Fibroblast of the aortic adventitia (primary cell): ENCODE measurements around the gene ECHDC3. TPM values are rescaled to one million over a fixed set of nuclear protein-coding genes. Genes with fewer than 3 reads are reported as not detected.

Experiments
- DNase-seq: peaks from one replicate; pipeline ENCODE4 v3.0.0-alpha.2; 2010; ENCODE audit warnings: low read depth
- H3K4me3 ChIP-seq: 2 replicates; pipeline ENCODE4 v1.5.1; 2011; ENCODE audit warnings: low read depth, mild to moderate bottlenecking, control low read depth, low read length, moderate library complexity
- total RNA-seq: library from RNA; depleted of rRNA; stranded (reverse); fragments of >200 nt; gene quantifications from 2 replicates; pipeline ENCODE4 v1.2.3, GENCODE V29; 2012; ENCODE audit warnings: low replicate concordance
- TF ChIP-seq, protein P1 (sequence below): IDR thresholded peaks from 2 replicates; pipeline ENCODE4 v1.5.1; 2011; ENCODE audit warnings: mild to moderate bottlenecking, low read length, control low read depth, inconsistent platforms; ENCODE audit not compliant: insufficient read depth

Gene ECHDC3
- total RNA-seq, 1 donor = 1.2 TPM

DNA sequence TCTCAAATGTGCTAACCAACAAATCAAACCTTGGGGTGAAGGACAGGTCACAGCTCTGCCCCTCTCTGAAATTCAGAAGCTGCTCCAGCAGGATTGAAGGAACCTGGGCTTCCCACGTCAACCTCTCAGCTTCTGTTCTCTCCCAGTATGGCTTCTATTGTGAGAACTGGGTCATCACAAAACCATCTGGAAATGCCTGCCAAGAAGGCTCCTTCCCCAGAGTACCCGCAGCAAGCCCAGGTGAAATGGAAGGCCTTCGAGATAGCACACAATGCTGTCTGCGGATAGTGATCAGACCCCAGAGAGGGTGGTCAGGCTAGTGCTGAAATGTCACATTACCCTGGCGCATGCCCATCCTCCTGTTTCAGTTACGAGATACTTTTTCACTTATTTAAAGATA is 64.5 kb downstream of the ECHDC3 start:
- no peak overlapping the region for H3K4me3 ChIP-seq
- TF ChIP-seq, protein P1, sequence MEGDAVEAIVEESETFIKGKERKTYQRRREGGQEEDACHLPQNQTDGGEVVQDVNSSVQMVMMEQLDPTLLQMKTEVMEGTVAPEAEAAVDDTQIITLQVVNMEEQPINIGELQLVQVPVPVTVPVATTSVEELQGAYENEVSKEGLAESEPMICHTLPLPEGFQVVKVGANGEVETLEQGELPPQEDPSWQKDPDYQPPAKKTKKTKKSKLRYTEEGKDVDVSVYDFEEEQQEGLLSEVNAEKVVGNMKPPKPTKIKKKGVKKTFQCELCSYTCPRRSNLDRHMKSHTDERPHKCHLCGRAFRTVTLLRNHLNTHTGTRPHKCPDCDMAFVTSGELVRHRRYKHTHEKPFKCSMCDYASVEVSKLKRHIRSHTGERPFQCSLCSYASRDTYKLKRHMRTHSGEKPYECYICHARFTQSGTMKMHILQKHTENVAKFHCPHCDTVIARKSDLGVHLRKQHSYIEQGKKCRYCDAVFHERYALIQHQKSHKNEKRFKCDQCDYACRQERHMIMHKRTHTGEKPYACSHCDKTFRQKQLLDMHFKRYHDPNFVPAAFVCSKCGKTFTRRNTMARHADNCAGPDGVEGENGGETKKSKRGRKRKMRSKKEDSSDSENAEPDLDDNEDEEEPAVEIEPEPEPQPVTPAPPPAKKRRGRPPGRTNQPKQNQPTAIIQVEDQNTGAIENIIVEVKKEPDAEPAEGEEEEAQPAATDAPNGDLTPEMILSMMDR = no peak
- DNase-seq = no peak

GRCh38 chr10:11808808-11809207 is 66.6 kb downstream of the ECHDC3 start:
- TF ChIP-seq, protein P1 = no peak
- no peak for DNase-seq
- H3K4me3 ChIP-seq = no peak overlapping the region

DNA sequence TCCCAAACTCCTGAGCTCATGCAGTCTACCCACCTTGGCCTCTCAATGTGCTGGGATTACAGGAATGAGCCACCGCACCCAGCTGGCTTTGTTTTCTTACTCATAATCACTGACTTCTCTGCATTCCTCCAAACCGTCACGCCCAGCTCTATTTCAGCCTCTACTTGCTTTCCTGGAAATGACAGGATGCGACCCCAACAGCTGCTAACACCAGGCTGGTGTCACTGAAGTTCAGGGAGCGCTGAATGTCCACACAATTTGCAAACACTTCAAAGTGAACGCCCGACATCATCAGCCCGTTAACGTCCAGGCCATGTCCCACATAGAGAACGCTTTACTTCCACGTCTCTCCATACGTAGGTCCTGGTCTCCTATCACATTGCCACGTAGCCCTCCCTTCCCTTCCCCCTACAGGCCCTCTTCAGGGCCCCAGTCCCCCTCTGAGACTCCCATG is 68.2 kb downstream of the ECHDC3 start:
- TF ChIP-seq, protein P1 = no peak
- H3K4me3 ChIP-seq = no peak overlapping the region
- peak; percentile 39 for DNase-seq

GRCh38 chr10:11810973-11811372 is 68.8 kb downstream of the ECHDC3 start:
- DNase-seq = no peak
- TF ChIP-seq, protein P1 = no peak

GRCh38 chr10:11813177-11813576 is 71.0 kb downstream of the ECHDC3 start:
- no peak overlapping the region for H3K4me3 ChIP-seq
- no peak for DNase-seq
- TF ChIP-seq, protein P1 = no peak

More at GRCh38 chr10:11810973-11811372, 68.8 kb downstream of the ECHDC3 start:
- no peak overlapping the region for H3K4me3 ChIP-seq

Other genes starting within 250 kb of the ECHDC3 start
- 8.3 and 15.2 TPM in 2 replicates for gene USP6NL, start 130.7 kb upstream of the ECHDC3 start, total RNA-seq
- 3.1 and 4.7 TPM in 2 replicates for gene PROSER2, start 81.0 kb downstream of the ECHDC3 start, total RNA-seq